Measurements from ENCODE around the gene SPSB2.

DNA sequence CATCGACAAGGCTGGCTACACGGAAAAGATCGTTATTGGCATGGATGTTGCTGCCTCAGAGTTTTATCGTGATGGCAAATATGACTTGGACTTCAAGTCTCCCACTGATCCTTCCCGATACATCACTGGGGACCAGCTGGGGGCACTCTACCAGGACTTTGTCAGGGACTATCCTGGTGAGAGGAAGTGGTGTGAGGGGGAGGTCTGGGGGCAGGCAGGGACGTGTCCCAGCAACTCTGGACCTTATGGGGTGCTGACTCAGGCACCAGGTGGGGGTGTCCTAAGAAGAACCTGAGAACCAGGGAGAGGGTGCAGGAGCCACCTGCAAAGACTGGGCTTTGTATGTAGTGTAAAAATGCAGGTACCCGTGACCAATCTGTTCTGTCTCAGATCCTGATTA is 46.5 kb upstream of the SPSB2 start:
- TF ChIP-seq, protein P1, sequence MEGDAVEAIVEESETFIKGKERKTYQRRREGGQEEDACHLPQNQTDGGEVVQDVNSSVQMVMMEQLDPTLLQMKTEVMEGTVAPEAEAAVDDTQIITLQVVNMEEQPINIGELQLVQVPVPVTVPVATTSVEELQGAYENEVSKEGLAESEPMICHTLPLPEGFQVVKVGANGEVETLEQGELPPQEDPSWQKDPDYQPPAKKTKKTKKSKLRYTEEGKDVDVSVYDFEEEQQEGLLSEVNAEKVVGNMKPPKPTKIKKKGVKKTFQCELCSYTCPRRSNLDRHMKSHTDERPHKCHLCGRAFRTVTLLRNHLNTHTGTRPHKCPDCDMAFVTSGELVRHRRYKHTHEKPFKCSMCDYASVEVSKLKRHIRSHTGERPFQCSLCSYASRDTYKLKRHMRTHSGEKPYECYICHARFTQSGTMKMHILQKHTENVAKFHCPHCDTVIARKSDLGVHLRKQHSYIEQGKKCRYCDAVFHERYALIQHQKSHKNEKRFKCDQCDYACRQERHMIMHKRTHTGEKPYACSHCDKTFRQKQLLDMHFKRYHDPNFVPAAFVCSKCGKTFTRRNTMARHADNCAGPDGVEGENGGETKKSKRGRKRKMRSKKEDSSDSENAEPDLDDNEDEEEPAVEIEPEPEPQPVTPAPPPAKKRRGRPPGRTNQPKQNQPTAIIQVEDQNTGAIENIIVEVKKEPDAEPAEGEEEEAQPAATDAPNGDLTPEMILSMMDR (IDR thresholded peaks at IDR 0.05 in 8 of 11, conservative IDR thresholded peaks at IDR 0.05 in 3 of 11), result no peak
- no peak for TF ChIP-seq POLR2A (IDR thresholded peaks at IDR 0.05)

All from spleen (tissue), 7 donors.